GM23338 (cell line): ENCODE results near the gene ZFYVE28.

Experiments
- CREB1 ChIP-seq: fragments of 250-450 bp; sonication (Bioruptor Pico); IDR thresholded peaks from 2 replicates; pipeline ENCODE4 v1.5.0; 2020; ENCODE audit warnings: low read depth, mild to moderate bottlenecking, moderate library complexity
- CTCF ChIP-seq, 2 experiments: fragments of 200-600 bp in 1 of 2; sonication (generic) in 1 of 2; conservative IDR thresholded peaks; 2 replicates each; pipeline versions ENCODE4 v1.5.1 to v1.6.1; 2016 to 2017; ENCODE audit warnings: antibody characterized with exemption in 2 of 2, low read depth in 2 of 2, mild to moderate bottlenecking in 2 of 2, moderate library complexity in 1 of 2
- EZH2 ChIP-seq: fragments of 200-600 bp; sonication (generic); IDR thresholded peaks from one replicate; pipeline ENCODE4 v1.8.0; 2017; ENCODE audit warnings: antibody characterized with exemption, mild to moderate bottlenecking, low read depth; ENCODE audit not compliant: unreplicated experiment
- EZH2phosphoT487 ChIP-seq: fragments of 200-600 bp; sonication (generic); IDR thresholded peaks from one replicate; pipeline ENCODE4 v1.8.1; 2018; ENCODE audit warnings: antibody characterized with exemption; ENCODE audit not compliant: unreplicated experiment
- JUNB ChIP-seq: IDR thresholded peaks from one replicate; pipeline ENCODE4 v1.6.1; 2016; ENCODE audit warnings: antibody characterized with exemption; ENCODE audit not compliant: unreplicated experiment
- NANOG ChIP-seq: IDR thresholded peaks from 2 replicates; pipeline ENCODE4 v1.6.1; 2016; ENCODE audit warnings: antibody characterized with exemption, borderline replicate concordance
- POLR2AphosphoS5 ChIP-seq: IDR thresholded peaks from 2 replicates; pipeline ENCODE4 v1.6.1; 2016; ENCODE audit warnings: antibody characterized with exemption, low read depth
- STAT1 ChIP-seq: IDR thresholded peaks from one replicate; pipeline ENCODE4 v1.6.1; 2016; ENCODE audit warnings: antibody characterized with exemption; ENCODE audit not compliant: unreplicated experiment
- ZNF114 ChIP-seq: fragments of 250-450 bp; sonication (Bioruptor Pico); IDR thresholded peaks from 2 replicates; pipeline ENCODE4 v1.5.0; 2020; ENCODE audit warnings: mild to moderate bottlenecking, moderate library complexity
- ZNF331 ChIP-seq: fragments of 250-450 bp; sonication (Bioruptor Pico); IDR thresholded peaks from 2 replicates; pipeline ENCODE4 v1.5.0; 2020; ENCODE audit warnings: low read depth, mild to moderate bottlenecking, moderate library complexity
- TF ChIP-seq, protein P1 (sequence below): IDR thresholded peaks from one replicate; pipeline ENCODE4 v1.6.1; 2018; ENCODE audit warnings: antibody characterized with exemption; ENCODE audit not compliant: unreplicated experiment
- TF ChIP-seq, protein P2 (sequence below): IDR thresholded peaks from 2 replicates; pipeline ENCODE4 v1.6.1; 2016; ENCODE audit warnings: antibody characterized with exemption
- TF ChIP-seq, protein P3 (sequence below): fragments of 250-450 bp; sonication (Bioruptor Pico); IDR thresholded peaks from 2 replicates; pipeline ENCODE4 v1.5.0; 2020; ENCODE audit warnings: mild to moderate bottlenecking, moderate library complexity

DNA sequence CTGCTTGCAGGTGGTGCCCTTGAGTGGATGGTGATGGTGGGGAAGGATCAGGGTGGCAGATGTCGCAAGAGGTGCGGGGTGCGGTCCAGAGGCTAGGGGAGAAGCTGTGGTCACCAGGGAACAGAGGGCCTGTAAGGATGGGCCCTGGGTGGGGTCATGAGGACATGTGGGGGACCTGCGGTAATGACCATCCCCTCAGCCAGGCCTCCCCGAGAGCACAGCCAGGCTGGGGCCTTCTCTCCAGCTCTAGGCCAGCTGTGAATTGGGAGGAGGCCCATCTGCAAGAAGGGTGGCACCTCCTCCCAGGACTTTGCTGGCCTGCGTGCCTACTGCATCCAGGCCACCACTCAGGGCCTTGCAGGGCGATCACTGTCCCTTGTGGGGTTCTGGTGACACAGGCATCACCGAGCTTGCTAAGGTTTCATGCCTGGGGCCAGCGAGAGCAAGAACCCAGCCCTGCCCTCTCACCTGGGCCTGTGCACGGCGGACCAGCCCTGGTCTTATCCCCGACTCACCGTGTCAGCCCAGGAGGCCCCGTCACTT, 122.5 kb downstream of the ZFYVE28 start:
- TF ChIP-seq EZH2phosphoT487 (no peak), CTCF (conservative IDR thresholded peaks at IDR 0.05; ENCODE audit: low read depth in 2 of 2) (no peak), EZH2 (no peak), CREB1 (CRISPR knock-in tag) (no peak), POLR2AphosphoS5 (no peak), ZNF331 (CRISPR knock-in tag) (no peak), JUNB (no peak), ZNF114 (CRISPR knock-in tag) (no peak), NANOG (no peak), STAT1 (no peak)
- TF ChIP-seq, protein P1, sequence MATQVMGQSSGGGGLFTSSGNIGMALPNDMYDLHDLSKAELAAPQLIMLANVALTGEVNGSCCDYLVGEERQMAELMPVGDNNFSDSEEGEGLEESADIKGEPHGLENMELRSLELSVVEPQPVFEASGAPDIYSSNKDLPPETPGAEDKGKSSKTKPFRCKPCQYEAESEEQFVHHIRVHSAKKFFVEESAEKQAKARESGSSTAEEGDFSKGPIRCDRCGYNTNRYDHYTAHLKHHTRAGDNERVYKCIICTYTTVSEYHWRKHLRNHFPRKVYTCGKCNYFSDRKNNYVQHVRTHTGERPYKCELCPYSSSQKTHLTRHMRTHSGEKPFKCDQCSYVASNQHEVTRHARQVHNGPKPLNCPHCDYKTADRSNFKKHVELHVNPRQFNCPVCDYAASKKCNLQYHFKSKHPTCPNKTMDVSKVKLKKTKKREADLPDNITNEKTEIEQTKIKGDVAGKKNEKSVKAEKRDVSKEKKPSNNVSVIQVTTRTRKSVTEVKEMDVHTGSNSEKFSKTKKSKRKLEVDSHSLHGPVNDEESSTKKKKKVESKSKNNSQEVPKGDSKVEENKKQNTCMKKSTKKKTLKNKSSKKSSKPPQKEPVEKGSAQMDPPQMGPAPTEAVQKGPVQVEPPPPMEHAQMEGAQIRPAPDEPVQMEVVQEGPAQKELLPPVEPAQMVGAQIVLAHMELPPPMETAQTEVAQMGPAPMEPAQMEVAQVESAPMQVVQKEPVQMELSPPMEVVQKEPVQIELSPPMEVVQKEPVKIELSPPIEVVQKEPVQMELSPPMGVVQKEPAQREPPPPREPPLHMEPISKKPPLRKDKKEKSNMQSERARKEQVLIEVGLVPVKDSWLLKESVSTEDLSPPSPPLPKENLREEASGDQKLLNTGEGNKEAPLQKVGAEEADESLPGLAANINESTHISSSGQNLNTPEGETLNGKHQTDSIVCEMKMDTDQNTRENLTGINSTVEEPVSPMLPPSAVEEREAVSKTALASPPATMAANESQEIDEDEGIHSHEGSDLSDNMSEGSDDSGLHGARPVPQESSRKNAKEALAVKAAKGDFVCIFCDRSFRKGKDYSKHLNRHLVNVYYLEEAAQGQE: no peak
- TF ChIP-seq, protein P2, sequence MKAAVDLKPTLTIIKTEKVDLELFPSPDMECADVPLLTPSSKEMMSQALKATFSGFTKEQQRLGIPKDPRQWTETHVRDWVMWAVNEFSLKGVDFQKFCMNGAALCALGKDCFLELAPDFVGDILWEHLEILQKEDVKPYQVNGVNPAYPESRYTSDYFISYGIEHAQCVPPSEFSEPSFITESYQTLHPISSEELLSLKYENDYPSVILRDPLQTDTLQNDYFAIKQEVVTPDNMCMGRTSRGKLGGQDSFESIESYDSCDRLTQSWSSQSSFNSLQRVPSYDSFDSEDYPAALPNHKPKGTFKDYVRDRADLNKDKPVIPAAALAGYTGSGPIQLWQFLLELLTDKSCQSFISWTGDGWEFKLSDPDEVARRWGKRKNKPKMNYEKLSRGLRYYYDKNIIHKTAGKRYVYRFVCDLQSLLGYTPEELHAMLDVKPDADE: no peak
- TF ChIP-seq, protein P3, sequence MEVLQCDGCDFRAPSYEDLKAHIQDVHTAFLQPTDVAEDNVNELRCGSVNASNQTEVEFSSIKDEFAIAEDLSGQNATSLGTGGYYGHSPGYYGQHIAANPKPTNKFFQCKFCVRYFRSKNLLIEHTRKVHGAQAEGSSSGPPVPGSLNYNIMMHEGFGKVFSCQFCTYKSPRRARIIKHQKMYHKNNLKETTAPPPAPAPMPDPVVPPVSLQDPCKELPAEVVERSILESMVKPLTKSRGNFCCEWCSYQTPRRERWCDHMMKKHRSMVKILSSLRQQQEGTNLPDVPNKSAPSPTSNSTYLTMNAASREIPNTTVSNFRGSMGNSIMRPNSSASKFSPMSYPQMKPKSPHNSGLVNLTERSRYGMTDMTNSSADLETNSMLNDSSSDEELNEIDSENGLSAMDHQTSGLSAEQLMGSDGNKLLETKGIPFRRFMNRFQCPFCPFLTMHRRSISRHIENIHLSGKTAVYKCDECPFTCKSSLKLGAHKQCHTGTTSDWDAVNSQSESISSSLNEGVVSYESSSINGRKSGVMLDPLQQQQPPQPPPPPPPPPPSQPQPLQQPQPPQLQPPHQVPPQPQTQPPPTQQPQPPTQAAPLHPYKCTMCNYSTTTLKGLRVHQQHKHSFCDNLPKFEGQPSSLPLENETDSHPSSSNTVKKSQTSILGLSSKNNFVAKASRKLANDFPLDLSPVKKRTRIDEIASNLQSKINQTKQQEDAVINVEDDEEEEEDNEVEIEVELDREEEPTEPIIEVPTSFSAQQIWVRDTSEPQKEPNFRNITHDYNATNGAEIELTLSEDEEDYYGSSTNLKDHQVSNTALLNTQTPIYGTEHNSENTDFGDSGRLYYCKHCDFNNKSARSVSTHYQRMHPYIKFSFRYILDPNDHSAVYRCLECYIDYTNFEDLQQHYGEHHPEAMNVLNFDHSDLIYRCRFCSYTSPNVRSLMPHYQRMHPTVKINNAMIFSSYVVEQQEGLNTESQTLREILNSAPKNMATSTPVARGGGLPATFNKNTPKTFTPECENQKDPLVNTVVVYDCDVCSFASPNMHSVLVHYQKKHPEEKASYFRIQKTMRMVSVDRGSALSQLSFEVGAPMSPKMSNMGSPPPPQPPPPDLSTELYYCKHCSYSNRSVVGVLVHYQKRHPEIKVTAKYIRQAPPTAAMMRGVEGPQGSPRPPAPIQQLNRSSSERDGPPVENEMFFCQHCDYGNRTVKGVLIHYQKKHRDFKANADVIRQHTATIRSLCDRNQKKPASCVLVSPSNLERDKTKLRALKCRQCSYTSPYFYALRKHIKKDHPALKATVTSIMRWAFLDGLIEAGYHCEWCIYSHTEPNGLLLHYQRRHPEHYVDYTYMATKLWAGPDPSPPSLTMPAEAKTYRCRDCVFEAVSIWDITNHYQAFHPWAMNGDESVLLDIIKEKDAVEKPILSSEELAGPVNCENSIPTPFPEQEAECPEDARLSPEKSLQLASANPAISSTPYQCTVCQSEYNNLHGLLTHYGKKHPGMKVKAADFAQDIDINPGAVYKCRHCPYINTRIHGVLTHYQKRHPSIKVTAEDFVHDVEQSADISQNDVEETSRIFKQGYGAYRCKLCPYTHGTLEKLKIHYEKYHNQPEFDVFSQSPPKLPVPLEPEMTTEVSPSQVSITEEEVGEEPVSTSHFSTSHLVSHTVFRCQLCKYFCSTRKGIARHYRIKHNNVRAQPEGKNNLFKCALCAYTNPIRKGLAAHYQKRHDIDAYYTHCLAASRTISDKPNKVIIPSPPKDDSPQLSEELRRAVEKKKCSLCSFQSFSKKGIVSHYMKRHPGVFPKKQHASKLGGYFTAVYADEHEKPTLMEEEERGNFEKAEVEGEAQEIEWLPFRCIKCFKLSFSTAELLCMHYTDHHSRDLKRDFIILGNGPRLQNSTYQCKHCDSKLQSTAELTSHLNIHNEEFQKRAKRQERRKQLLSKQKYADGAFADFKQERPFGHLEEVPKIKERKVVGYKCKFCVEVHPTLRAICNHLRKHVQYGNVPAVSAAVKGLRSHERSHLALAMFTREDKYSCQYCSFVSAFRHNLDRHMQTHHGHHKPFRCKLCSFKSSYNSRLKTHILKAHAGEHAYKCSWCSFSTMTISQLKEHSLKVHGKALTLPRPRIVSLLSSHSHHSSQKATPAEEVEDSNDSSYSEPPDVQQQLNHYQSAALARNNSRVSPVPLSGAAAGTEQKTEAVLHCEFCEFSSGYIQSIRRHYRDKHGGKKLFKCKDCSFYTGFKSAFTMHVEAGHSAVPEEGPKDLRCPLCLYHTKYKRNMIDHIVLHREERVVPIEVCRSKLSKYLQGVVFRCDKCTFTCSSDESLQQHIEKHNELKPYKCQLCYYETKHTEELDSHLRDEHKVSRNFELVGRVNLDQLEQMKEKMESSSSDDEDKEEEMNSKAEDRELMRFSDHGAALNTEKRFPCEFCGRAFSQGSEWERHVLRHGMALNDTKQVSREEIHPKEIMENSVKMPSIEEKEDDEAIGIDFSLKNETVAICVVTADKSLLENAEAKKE (CRISPR knock-in tag): no peak
